Right lobe of liver (tissue), 4 donors: ENCODE results near the gene MFAP5.

Source experiments
- CTCF ChIP-seq, 4 donors: fragments of 200-600 bp in 3 of 4; fragments of 450-650 bp in 1 of 4; IDR thresholded peaks; one replicate each; pipeline versions ENCODE4 v1.5.1 to v1.8.0; 2016 to 2022; ENCODE audit warnings: antibody characterized with exemption in 4 of 4, mild to moderate bottlenecking in 2 of 4
- POLR2A ChIP-seq: fragments of 450-650 bp; IDR thresholded peaks from one replicate; pipeline ENCODE4 v1.6.1; 2017; ENCODE audit warnings: antibody characterized with exemption, mild to moderate bottlenecking
- donor health status: DM: no; HTN: no; CAD: no.
- donor health status: DM: no; HTN: no; CAD: no.
- donor health status: DM: no; HTN: yes; CAD: no.

DNA sequence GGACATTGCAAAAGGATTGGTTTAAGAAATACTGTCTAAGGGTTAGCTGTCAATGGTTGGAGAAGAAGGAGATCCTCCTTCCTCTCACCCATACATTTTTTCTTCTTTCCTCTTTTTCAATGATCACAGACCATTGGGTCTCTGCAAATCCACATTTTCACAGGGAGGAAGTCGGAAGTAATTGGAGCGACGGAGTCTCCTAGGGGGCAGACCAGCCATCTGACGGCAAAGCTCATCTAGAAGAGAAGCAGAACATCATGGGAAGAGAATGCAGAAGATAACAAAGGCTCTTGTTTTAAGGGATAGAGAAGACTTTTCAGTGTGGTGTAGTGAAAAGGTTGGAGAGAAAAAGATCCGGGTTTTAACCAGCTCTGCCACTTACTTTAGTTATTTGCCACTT is 14.7 kb downstream of the MFAP5 start:
- TF ChIP-seq CTCF (IDR thresholded peaks at IDR 0.05) (no peak), POLR2A (no peak)
